HG03039 (cell line): Measurements from ENCODE around the gene LSS.
"Not testable (repeated sequence)": the region's sequence is repeated elsewhere in the genome, so short reads cannot be mapped to it uniquely, and the experiment has no call there.

Experiments used
- ATAC-seq: cut with Tn5 transposase; IDR thresholded peaks from one replicate; pipeline ENCODE4 v1.9.1; 2021; ENCODE audit warnings: mild to moderate bottlenecking, moderate library complexity; ENCODE audit not compliant: unreplicated experiment

The LSS gene

GRCh38 chr21:46206163-46207005 lies 22.2 kb downstream of the LSS start:
- no peak for ATAC-seq

- ATAC-seq: no peak
Measured at GRCh38 chr21:46205766-46206162, 22.8 kb downstream of the LSS start.

GRCh38 chr21:46205166-46205565 lies 23.4 kb downstream of the LSS start:
- no peak for ATAC-seq

- no peak for ATAC-seq
Measured at GRCh38 chr21:46203203-46203600, 25.4 kb downstream of the LSS start.

- ATAC-seq: no peak
Measured at GRCh38 chr21:46202592-46203202, 25.9 kb downstream of the LSS start.

- ATAC-seq: not testable (repeated sequence)
Measured at GRCh38 chr21:46200877-46201803, 27.4 kb downstream of the LSS start.

- ATAC-seq: no peak
Measured at GRCh38 chr21:46199436-46200373, 28.9 kb downstream of the LSS start.

GRCh38 chr21:46196733-46197132 lies 31.8 kb downstream of the LSS start:
- no peak for ATAC-seq

GRCh38 chr21:46195595-46196195 lies 32.9 kb downstream of the LSS start:
- no peak for ATAC-seq

- ATAC-seq: no peak
Measured at GRCh38 chr21:46194374-46195334, 33.9 kb downstream of the LSS start.

- no peak for ATAC-seq
Measured at GRCh38 chr21:46193829-46194373, 34.7 kb downstream of the LSS start.

GRCh38 chr21:46191686-46192575 lies 36.6 kb downstream of the LSS start:
- no peak for ATAC-seq

GRCh38 chr21:46191257-46191685 lies 37.3 kb downstream of the LSS start:
- ATAC-seq: no peak

GRCh38 chr21:46190491-46191131 lies 38.0 kb downstream of the LSS start:
- no peak for ATAC-seq

- no peak for ATAC-seq
Measured at GRCh38 chr21:46189959-46190490, 38.5 kb downstream of the LSS start.

GRCh38 chr21:46189213-46189958 lies 39.2 kb downstream of the LSS start:
- ATAC-seq: no peak
